Dendritic cell treated with granulocyte-macrophage colony-stimulating factor and Interleukin-4, amounts not matched to agents 40 ng/mL and 50 ng/mL, for 4 days (primary cell): ENCODE results near the gene PKN3.

Source experiments
- H3K27ac Mint-ChIP-seq: one replicate; pipeline ENCODE4 v1.8.0; 2022; ENCODE audit warnings: mild to moderate bottlenecking, mixed read lengths
- H3K27me3 Mint-ChIP-seq: one replicate; pipeline ENCODE4 v1.8.0; 2022; ENCODE audit warnings: mild to moderate bottlenecking, mixed read lengths
- H3K36me3 Mint-ChIP-seq: one replicate; pipeline ENCODE4 v1.8.0; 2022; ENCODE audit warnings: low read depth, mixed read lengths
- H3K4me1 Mint-ChIP-seq: one replicate; pipeline ENCODE4 v1.8.0; 2022; ENCODE audit warnings: low read depth, mixed read lengths
- H3K4me3 Mint-ChIP-seq: one replicate; pipeline ENCODE4 v1.8.0; 2022; ENCODE audit warnings: mild to moderate bottlenecking, moderate library complexity, mixed read lengths
- H3K9me3 Mint-ChIP-seq: one replicate; pipeline ENCODE4 v1.8.0; 2022; ENCODE audit warnings: mixed read lengths
- intact Hi-C: fragments of 100-400 bp; cut with micrococcal nuclease; formaldehyde crosslinking; loops from one replicate; pipeline ENCODE4 v1.15.0; 2022

Gene PKN3

DNA sequence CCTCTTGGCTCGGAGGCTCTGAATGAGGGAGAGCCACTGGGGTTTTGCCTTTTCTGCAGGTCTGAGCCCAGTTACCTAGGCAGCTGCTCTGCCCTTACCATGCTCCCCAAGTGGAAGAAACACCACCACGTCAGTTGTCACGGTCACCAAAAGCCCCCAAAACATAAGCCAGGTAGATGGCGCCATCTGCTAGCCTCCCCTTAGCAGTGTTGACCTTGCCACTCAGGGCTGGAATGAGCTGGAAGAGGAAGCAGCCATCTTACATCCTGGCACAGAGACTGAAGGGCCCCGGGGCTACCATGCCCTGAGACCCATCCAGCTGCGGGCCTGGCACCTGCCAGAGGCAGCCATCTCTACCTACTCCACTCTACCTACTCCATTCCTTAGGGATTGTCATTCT is 62.1 kb downstream of the PKN3 start:
- Mint-ChIP-seq H3K27ac (no peak overlapping the region), H3K36me3 (peaks cover 35% of the 10 kb centered on the region), H3K4me1 (peaks cover 16% of the 10 kb centered on the region), H3K9me3 (no peaks in the 10 kb centered on the region), H3K27me3 (no peaks in the 10 kb centered on the region), H3K4me3 (no peak overlapping the region)
- intact Hi-C loops: no loop called here

GRCh38 chr9:128765499-128765898 is 63.2 kb downstream of the PKN3 start:
- no peaks in the 10 kb centered on the region for H3K9me3 Mint-ChIP-seq
- H3K4me3 Mint-ChIP-seq: no peak overlapping the region
- H3K4me1 Mint-ChIP-seq: peaks cover 27% of the 10 kb centered on the region
- H3K27ac Mint-ChIP-seq: no peak overlapping the region
- no peaks in the 10 kb centered on the region for H3K27me3 Mint-ChIP-seq
- peaks cover 35% of the 10 kb centered on the region for H3K36me3 Mint-ChIP-seq
- intact Hi-C loops: no loop called here

- Mint-ChIP-seq H3K36me3 (peaks cover 36% of the 10 kb centered on the region), H3K27me3 (no peaks in the 10 kb centered on the region), H3K9me3 (no peaks in the 10 kb centered on the region), H3K4me3 (no peak overlapping the region), H3K4me1 (peaks cover 36% of the 10 kb centered on the region), H3K27ac (peak overlapping the region; percentile 47)
- intact Hi-C loops: no loop called here
These were observed 66.3 kb downstream of the PKN3 start for GRCh38 chr9:128768606-128769005.
